NCI-H2196 (cell line): Measurements from ENCODE around the gene ZNHIT6.
"Not testable (repeated sequence)": the region's sequence is repeated elsewhere in the genome, so short reads cannot be mapped to it uniquely, and the experiment has no call there.

ENCODE experiments used
- DNase-seq: peaks from one replicate; lab custom pipeline; 2025; ENCODE audit not compliant: unreplicated experiment; lab: John Stamatoyannopoulos, UW

ZNHIT6 gene

GRCh38 chr1:85707990-85708828 is at the start of gene ZNHIT6:
TSS of gene ZNHIT6 (minus strand) at chr1:85708433. CDS start at chr1:85708284, 149 bp downstream.
- peak; percentile 92 for DNase-seq

GRCh38 chr1:85756864-85757263 is 48.6 kb upstream of the ZNHIT6 start:
- no peak for DNase-seq

GRCh38 chr1:85748120-85748519 is 39.9 kb upstream of the ZNHIT6 start:
- no peak for DNase-seq

GRCh38 chr1:85746777-85747176 is 38.5 kb upstream of the ZNHIT6 start:
- DNase-seq = no peak

GRCh38 chr1:85743814-85744213 is 35.6 kb upstream of the ZNHIT6 start:
- no peak for DNase-seq

- DNase-seq = no peak
Measured at GRCh38 chr1:85734931-85735330, 26.7 kb upstream of the ZNHIT6 start.

GRCh38 chr1:85718678-85719340 is 10.6 kb upstream of the ZNHIT6 start:
- DNase-seq = no peak

GRCh38 chr1:85714418-85715114 is 6.3 kb upstream of the ZNHIT6 start:
- not testable (repeated sequence) for DNase-seq

- no peak for DNase-seq
Measured at GRCh38 chr1:85708829-85709227, 595 bp upstream of the ZNHIT6 start.

- no peak for DNase-seq
Measured at GRCh38 chr1:85707267-85707989, 805 bp downstream of the ZNHIT6 start.

- no peak for DNase-seq
Measured at GRCh38 chr1:85705940-85706339, 2.3 kb downstream of the ZNHIT6 start.

- no peak for DNase-seq
Measured at GRCh38 chr1:85700422-85700821, 7.8 kb downstream of the ZNHIT6 start.

GRCh38 chr1:85697895-85698294 is 10.3 kb downstream of the ZNHIT6 start:
- no peak for DNase-seq

- peak; percentile 31 for DNase-seq
Measured at GRCh38 chr1:85692730-85693314, 15.4 kb downstream of the ZNHIT6 start.

GRCh38 chr1:85689775-85690404 is 18.3 kb downstream of the ZNHIT6 start:
- DNase-seq = no peak

GRCh38 chr1:85683292-85684025 is 24.8 kb downstream of the ZNHIT6 start:
- DNase-seq = no peak

GRCh38 chr1:85681087-85681486 is 27.1 kb downstream of the ZNHIT6 start:
- peak; percentile 10 for DNase-seq

- DNase-seq = no peak
Measured at GRCh38 chr1:85678193-85678592, 30.0 kb downstream of the ZNHIT6 start.

GRCh38 chr1:85677656-85678055 is 30.6 kb downstream of the ZNHIT6 start:
- DNase-seq = no peak
